PC-9 (cell line): Measurements from ENCODE around the gene CDH12.

Experiments used
- CTCF ChIP-seq: fragments of 200-600 bp; sonication (generic); conservative IDR thresholded peaks from 2 replicates; pipeline ENCODE4 v1.6.1; 2017; ENCODE audit warnings: mixed run types, antibody characterized with exemption, mild to moderate bottlenecking, moderate library complexity
- EZH2 ChIP-seq: fragments of 200-600 bp; sonication (generic); IDR thresholded peaks from 2 replicates; pipeline ENCODE4 v1.8.0; 2017; ENCODE audit warnings: antibody characterized with exemption, low read depth

GRCh38 chr5:22683050-22683449 is 170.1 kb downstream of the CDH12 start:
- TF ChIP-seq CTCF (no peak), EZH2 (no peak)
